Hematopoietic multipotent progenitor cell treated with erythropoietin and hydrocortisone succinate and interleukin-3 and kit ligand, for 17 days (in vitro differentiated cells): ENCODE data around the gene PCGF3.
"Not testable (repeated sequence)": the region's sequence is repeated elsewhere in the genome, so short reads cannot be mapped to it uniquely, and the experiment has no call there.

ENCODE experiments used
- DNase-seq: peaks from one replicate; pipeline ENCODE4 v3.0.0-alpha.2; 2015; ENCODE audit warnings: low spot score

The PCGF3 gene

GRCh38 chr4:668219-668618 lies 37.4 kb upstream of the PCGF3 start:
- DNase-seq, result not testable (repeated sequence)

- DNase-seq, result not testable (repeated sequence)
Measured at GRCh38 chr4:669806-670559, 35.6 kb upstream of the PCGF3 start.

GRCh38 chr4:671769-672168 lies 33.9 kb upstream of the PCGF3 start:
- no peak for DNase-seq

- peak; percentile 10 for DNase-seq
Measured at GRCh38 chr4:673349-674091, 32.1 kb upstream of the PCGF3 start.

- peak; percentile 98 for DNase-seq
Measured at GRCh38 chr4:674172-675035, 31.2 kb upstream of the PCGF3 start, which contains the start of the genes ATP5ME and MYL5. Gene ATP5ME, minus strand, starts transcription at chr4:674276. Its CDS starts 29 bp downstream, at chr4:674247. Gene MYL5, plus strand, starts transcription at chr4:674542. Its CDS starts 3,485 bp downstream, at chr4:678027.

GRCh38 chr4:675036-675882 lies 30.4 kb upstream of the PCGF3 start:
- DNase-seq, result peak; percentile 9

- no peak for DNase-seq
Measured at GRCh38 chr4:675980-676870, 29.4 kb upstream of the PCGF3 start.

- no peak for DNase-seq
Measured at GRCh38 chr4:676871-677235, 28.8 kb upstream of the PCGF3 start.

GRCh38 chr4:677431-678293 lies 28.0 kb upstream of the PCGF3 start:
- no peak for DNase-seq

GRCh38 chr4:678331-679103 lies 27.1 kb upstream of the PCGF3 start:
- no peak for DNase-seq

- DNase-seq, result no peak
Measured at GRCh38 chr4:679104-679481, 26.5 kb upstream of the PCGF3 start.

GRCh38 chr4:679629-680028 lies 26.0 kb upstream of the PCGF3 start:
- DNase-seq, result no peak

- DNase-seq, result no peak
Measured at GRCh38 chr4:680091-680490, 25.5 kb upstream of the PCGF3 start.

GRCh38 chr4:680551-680927 lies 25.1 kb upstream of the PCGF3 start:
- DNase-seq, result no peak

- no peak for DNase-seq
Measured at GRCh38 chr4:680928-681645, 24.5 kb upstream of the PCGF3 start.

- DNase-seq, result no peak
Measured at GRCh38 chr4:681736-682451, 23.7 kb upstream of the PCGF3 start.

- DNase-seq, result no peak
Measured at GRCh38 chr4:682490-683172, 23.0 kb upstream of the PCGF3 start.
